ENCODE measurements around the gene INPP5A.

DNA sequence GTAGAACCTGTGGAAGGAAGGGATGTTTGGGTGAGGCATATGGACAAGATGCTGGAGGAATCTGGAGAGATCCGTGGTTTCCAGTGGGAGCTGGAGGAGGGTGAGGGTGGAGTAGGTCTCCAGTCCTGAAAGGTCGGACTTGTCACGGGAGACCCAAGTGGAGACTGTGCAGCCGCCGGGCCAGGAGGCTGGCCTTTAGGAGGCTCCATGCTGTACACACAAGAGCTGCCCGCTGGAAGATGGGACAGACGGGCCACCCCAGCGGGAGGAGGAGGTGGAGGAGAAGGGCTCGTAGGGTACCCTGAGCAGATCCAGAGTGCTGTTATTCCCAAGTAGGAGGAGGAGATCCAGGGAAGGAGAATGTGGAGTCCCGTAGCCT, 141.6 kb downstream of the INPP5A start:
- no peak for TF ChIP-seq GABPA (IDR thresholded peaks at IDR 0.05; ENCODE audit: low read depth)
- TF ChIP-seq, protein P1, sequence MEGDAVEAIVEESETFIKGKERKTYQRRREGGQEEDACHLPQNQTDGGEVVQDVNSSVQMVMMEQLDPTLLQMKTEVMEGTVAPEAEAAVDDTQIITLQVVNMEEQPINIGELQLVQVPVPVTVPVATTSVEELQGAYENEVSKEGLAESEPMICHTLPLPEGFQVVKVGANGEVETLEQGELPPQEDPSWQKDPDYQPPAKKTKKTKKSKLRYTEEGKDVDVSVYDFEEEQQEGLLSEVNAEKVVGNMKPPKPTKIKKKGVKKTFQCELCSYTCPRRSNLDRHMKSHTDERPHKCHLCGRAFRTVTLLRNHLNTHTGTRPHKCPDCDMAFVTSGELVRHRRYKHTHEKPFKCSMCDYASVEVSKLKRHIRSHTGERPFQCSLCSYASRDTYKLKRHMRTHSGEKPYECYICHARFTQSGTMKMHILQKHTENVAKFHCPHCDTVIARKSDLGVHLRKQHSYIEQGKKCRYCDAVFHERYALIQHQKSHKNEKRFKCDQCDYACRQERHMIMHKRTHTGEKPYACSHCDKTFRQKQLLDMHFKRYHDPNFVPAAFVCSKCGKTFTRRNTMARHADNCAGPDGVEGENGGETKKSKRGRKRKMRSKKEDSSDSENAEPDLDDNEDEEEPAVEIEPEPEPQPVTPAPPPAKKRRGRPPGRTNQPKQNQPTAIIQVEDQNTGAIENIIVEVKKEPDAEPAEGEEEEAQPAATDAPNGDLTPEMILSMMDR (IDR thresholded peaks at IDR 0.05; ENCODE audit: insufficient read depth, low read length) = no peak
